ENCODE results near the gene MAP3K8.
"Not testable (repeated sequence)": the region's sequence is repeated elsewhere in the genome, so short reads cannot be mapped to it uniquely, and the experiment has no call there.

Gene MAP3K8

GRCh38 chr10:30430544-30431298, 3.3 kb upstream of the MAP3K8 start:
- Histone ChIP-seq H3K4me3 (ENCODE audit: low read length) (no peak overlapping the region), H2AFZ (ENCODE audit: low read depth, low read length) (no peak overlapping the region), H3K27me3 (ENCODE audit: insufficient read depth, low read length) (no peaks in the 10 kb centered on the region), H3K4me1 (ENCODE audit: insufficient read depth, low read length) (peaks cover 19% of the 10 kb centered on the region), H3K36me3 (ENCODE audit: insufficient read depth, low read length) (no peaks in the 10 kb centered on the region), H3K9me3 (ENCODE audit: low read length) (no peaks in the 10 kb centered on the region)

GRCh38 chr10:30431435-30431911, 2.5 kb upstream of the MAP3K8 start:
- Histone ChIP-seq H3K36me3 (ENCODE audit: insufficient read depth, low read length) (no peaks in the 10 kb centered on the region), H3K4me3 (ENCODE audit: low read length) (no peak overlapping the region), H3K27me3 (ENCODE audit: insufficient read depth, low read length) (no peaks in the 10 kb centered on the region), H3K9me3 (ENCODE audit: low read length) (no peaks in the 10 kb centered on the region), H2AFZ (ENCODE audit: low read depth, low read length) (no peak overlapping the region), H3K4me1 (ENCODE audit: insufficient read depth, low read length) (peaks cover 26% of the 10 kb centered on the region)

GRCh38 chr10:30432622-30433305, 1.2 kb upstream of the MAP3K8 start:
- peak overlapping the region; percentile 92 for H2AFZ ChIP-seq (ENCODE audit: low read depth, low read length)
- peak overlapping the region; percentile 72 for H3K4me3 ChIP-seq (ENCODE audit: low read length)

GRCh38 chr10:30433306-30433729, 666 bp upstream of the MAP3K8 start:
- H3K4me3 ChIP-seq (ENCODE audit: low read length), result peak overlapping the region; percentile 72
- H3K9me3 ChIP-seq (ENCODE audit: low read length), result no peaks in the 10 kb centered on the region
- H3K36me3 ChIP-seq (ENCODE audit: insufficient read depth, low read length), result no peaks in the 10 kb centered on the region
- H2AFZ ChIP-seq (ENCODE audit: low read depth, low read length), result peak overlapping the region; percentile 92
- H3K4me1 ChIP-seq (ENCODE audit: insufficient read depth, low read length), result peaks cover 34% of the 10 kb centered on the region
- no peaks in the 10 kb centered on the region for H3K27me3 ChIP-seq (ENCODE audit: insufficient read depth, low read length)

More at GRCh38 chr10:30432622-30433305, 1.2 kb upstream of the MAP3K8 start:
- peaks cover 33% of the 10 kb centered on the region for H3K4me1 ChIP-seq (ENCODE audit: insufficient read depth, low read length)
- no peaks in the 10 kb centered on the region for H3K9me3 ChIP-seq (ENCODE audit: low read length)
- H3K36me3 ChIP-seq (ENCODE audit: insufficient read depth, low read length), result no peaks in the 10 kb centered on the region
- no peaks in the 10 kb centered on the region for H3K27me3 ChIP-seq (ENCODE audit: insufficient read depth, low read length)

GRCh38 chr10:30434273-30435072, 489 bp downstream of the MAP3K8 start:
- Histone ChIP-seq H3K4me1 (ENCODE audit: insufficient read depth, low read length) (peaks cover 30% of the 10 kb centered on the region), H3K9me3 (ENCODE audit: low read length) (no peaks in the 10 kb centered on the region), H3K27me3 (ENCODE audit: insufficient read depth, low read length) (no peaks in the 10 kb centered on the region), H2AFZ (ENCODE audit: low read depth, low read length) (peak overlapping the region; percentile 92), H3K4me3 (ENCODE audit: low read length) (peak overlapping the region; percentile 72), H3K36me3 (ENCODE audit: insufficient read depth, low read length) (peaks cover 5% of the 10 kb centered on the region)

- Histone ChIP-seq H2AFZ (ENCODE audit: low read depth, low read length) (peak overlapping the region; percentile 92), H3K36me3 (ENCODE audit: insufficient read depth, low read length) (peaks cover 5% of the 10 kb centered on the region), H3K9me3 (ENCODE audit: low read length) (no peaks in the 10 kb centered on the region), H3K27me3 (ENCODE audit: insufficient read depth, low read length) (no peaks in the 10 kb centered on the region), H3K4me3 (ENCODE audit: low read length) (peak overlapping the region; percentile 72), H3K4me1 (ENCODE audit: insufficient read depth, low read length) (peaks cover 30% of the 10 kb centered on the region)
Observed at GRCh38 chr10:30435073-30435422, 1.1 kb downstream of the MAP3K8 start.

- H3K9me3 ChIP-seq (ENCODE audit: low read length); H3K36me3 ChIP-seq (ENCODE audit: insufficient read depth, low read length); H3K27me3 ChIP-seq (ENCODE audit: insufficient read depth, low read length); H2AFZ ChIP-seq (ENCODE audit: low read depth, low read length): not testable (repeated sequence)
- peaks cover 30% of the 10 kb centered on the region for H3K4me1 ChIP-seq (ENCODE audit: insufficient read depth, low read length)
- H3K4me3 ChIP-seq (ENCODE audit: low read length), result peak overlapping the region; percentile 72
Observed at GRCh38 chr10:30435499-30436167, 1.6 kb downstream of the MAP3K8 start.

GRCh38 chr10:30436191-30436611, 2.2 kb downstream of the MAP3K8 start:
- Histone ChIP-seq H3K27me3 (ENCODE audit: insufficient read depth, low read length) (no peaks in the 10 kb centered on the region), H3K9me3 (ENCODE audit: low read length) (no peaks in the 10 kb centered on the region), H3K4me3 (ENCODE audit: low read length) (peak overlapping the region; percentile 36), H3K4me1 (ENCODE audit: insufficient read depth, low read length) (peaks cover 30% of the 10 kb centered on the region), H3K36me3 (ENCODE audit: insufficient read depth, low read length) (peaks cover 5% of the 10 kb centered on the region), H2AFZ (ENCODE audit: low read depth, low read length) (no peak overlapping the region)

- Histone ChIP-seq H3K4me3 (ENCODE audit: low read length) (peak overlapping the region; percentile 36), H3K9me3 (ENCODE audit: low read length) (no peaks in the 10 kb centered on the region), H3K27me3 (ENCODE audit: insufficient read depth, low read length) (no peaks in the 10 kb centered on the region), H2AFZ (ENCODE audit: low read depth, low read length) (no peak overlapping the region), H3K4me1 (ENCODE audit: insufficient read depth, low read length) (peaks cover 30% of the 10 kb centered on the region), H3K36me3 (ENCODE audit: insufficient read depth, low read length) (peaks cover 5% of the 10 kb centered on the region)
Observed at GRCh38 chr10:30436671-30437030, 2.7 kb downstream of the MAP3K8 start.

- no peak overlapping the region for H2AFZ ChIP-seq (ENCODE audit: low read depth, low read length)
- no peaks in the 10 kb centered on the region for H3K27me3 ChIP-seq (ENCODE audit: insufficient read depth, low read length)
- peak overlapping the region; percentile 36 for H3K4me3 ChIP-seq (ENCODE audit: low read length)
- no peaks in the 10 kb centered on the region for H3K9me3 ChIP-seq (ENCODE audit: low read length)
- H3K4me1 ChIP-seq (ENCODE audit: insufficient read depth, low read length), result peaks cover 30% of the 10 kb centered on the region
- H3K36me3 ChIP-seq (ENCODE audit: insufficient read depth, low read length), result peaks cover 7% of the 10 kb centered on the region
Observed at GRCh38 chr10:30437031-30437841, 3.3 kb downstream of the MAP3K8 start.

- Histone ChIP-seq H3K4me3 (ENCODE audit: low read length) (no peak overlapping the region), H3K36me3 (ENCODE audit: insufficient read depth, low read length) (peaks cover 8% of the 10 kb centered on the region), H2AFZ (ENCODE audit: low read depth, low read length) (no peak overlapping the region), H3K9me3 (ENCODE audit: low read length) (no peaks in the 10 kb centered on the region), H3K4me1 (ENCODE audit: insufficient read depth, low read length) (peaks cover 30% of the 10 kb centered on the region), H3K27me3 (ENCODE audit: insufficient read depth, low read length) (no peaks in the 10 kb centered on the region)
Observed at GRCh38 chr10:30438021-30438850, 4.3 kb downstream of the MAP3K8 start.

All from neuron (in vitro differentiated cells).